Activated T-helper 17 cell treated with anti-CD3 and anti-CD28 coated beads, Interleukin-2, amount 50 U/mL, for 72 hours (primary cell): ENCODE measurements around the gene TATDN3. TPM values are rescaled to one million over a fixed set of nuclear protein-coding genes. Genes with fewer than 3 reads are reported as not detected.

ENCODE experiments used
- ATAC-seq: fragments of 150-1000 bp; cut with Tn5 transposase; replicated peaks from 2 replicates; pipeline ENCODE4 v1.10.0; 2021; ENCODE audit warnings: mild to moderate bottlenecking, moderate library complexity
- H3K27ac Mint-ChIP-seq: one replicate; pipeline ENCODE4 v1.8.0; 2022; ENCODE audit warnings: mixed read lengths
- H3K27me3 Mint-ChIP-seq: one replicate; pipeline ENCODE4 v1.8.0; 2022; ENCODE audit warnings: mixed read lengths
- H3K36me3 Mint-ChIP-seq: one replicate; pipeline ENCODE4 v1.8.0; 2022; ENCODE audit warnings: low read depth, mild to moderate bottlenecking, mixed read lengths
- H3K4me1 Mint-ChIP-seq: one replicate; pipeline ENCODE4 v1.8.0; 2022; ENCODE audit warnings: mixed read lengths
- H3K4me3 Mint-ChIP-seq: one replicate; pipeline ENCODE4 v1.8.0; 2022; ENCODE audit warnings: mild to moderate bottlenecking, mixed read lengths
- H3K9me3 Mint-ChIP-seq: one replicate; pipeline ENCODE4 v1.8.0; 2022; ENCODE audit warnings: mixed read lengths
- total RNA-seq, 2 donors: library from RNA; stranded (reverse); gene quantifications; one replicate each; pipeline ENCODE4 v1.2.3, GENCODE V29; 2022

TATDN3 gene, protein sequence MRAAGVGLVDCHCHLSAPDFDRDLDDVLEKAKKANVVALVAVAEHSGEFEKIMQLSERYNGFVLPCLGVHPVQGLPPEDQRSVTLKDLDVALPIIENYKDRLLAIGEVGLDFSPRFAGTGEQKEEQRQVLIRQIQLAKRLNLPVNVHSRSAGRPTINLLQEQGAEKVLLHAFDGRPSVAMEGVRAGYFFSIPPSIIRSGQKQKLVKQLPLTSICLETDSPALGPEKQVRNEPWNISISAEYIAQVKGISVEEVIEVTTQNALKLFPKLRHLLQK
- 10 to 100 TPM in 1 of 2 donors, 1 to 10 TPM in 1; 9.8 to 15.5 TPM for total RNA-seq

DNA sequence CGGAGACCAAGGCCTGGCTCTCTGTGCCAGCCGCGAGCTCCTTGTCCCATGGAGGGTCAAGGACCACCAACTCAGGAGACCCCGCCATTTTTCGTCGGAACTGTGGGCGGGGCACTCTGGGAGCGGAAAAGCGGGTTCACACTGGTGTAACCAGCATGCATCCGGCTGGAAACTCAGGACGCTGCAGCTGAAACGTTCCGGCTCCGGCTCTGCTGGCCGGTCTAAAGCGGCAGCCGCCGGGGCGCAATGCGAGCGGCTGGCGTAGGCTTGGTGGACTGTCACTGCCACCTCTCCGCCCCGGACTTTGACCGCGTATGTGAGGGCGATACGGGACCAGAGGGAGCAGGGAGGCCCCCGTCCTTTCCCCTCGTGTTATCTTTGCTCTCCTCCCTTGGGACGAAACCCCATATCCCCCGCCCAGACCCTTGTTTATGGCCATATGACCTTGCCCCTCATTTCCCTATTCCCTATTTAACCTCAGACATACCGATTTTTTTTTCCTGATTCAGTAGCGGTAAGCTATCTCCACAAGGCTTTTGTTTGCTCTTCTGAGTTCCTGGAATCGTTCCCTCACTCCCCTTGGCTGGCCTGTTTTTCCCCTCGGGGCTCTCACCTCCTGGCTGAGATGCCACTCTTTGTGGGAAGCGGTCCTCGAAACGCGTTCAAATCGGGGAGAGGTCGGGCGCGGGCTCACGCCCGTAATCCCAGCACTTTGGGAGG, at the start of gene TATDN3, which contains the start of gene NSL1:
Gene TATDN3 (plus strand): TSS at position 219 of the 720 bp plus-strand sequence. CDS start 28 bp downstream, at position 247.
Gene NSL1 (minus strand): TSS at position 102 of the 720 bp plus-strand sequence. CDS start 14 bp downstream, at position 88.
- peak; percentile 91 for ATAC-seq

GRCh38 chr1:212743901-212744475, 47.7 kb upstream of the TATDN3 start:
- H3K27me3 Mint-ChIP-seq: no peaks in the 10 kb centered on the region
- H3K36me3 Mint-ChIP-seq: peaks cover 15% of the 10 kb centered on the region
- H3K4me3 Mint-ChIP-seq: peak overlapping the region; percentile 20
- peaks cover 11% of the 10 kb centered on the region for H3K4me1 Mint-ChIP-seq
- no peak for ATAC-seq
- H3K9me3 Mint-ChIP-seq: no peaks in the 10 kb centered on the region
- H3K27ac Mint-ChIP-seq: no peak overlapping the region

More for the DNA sequence above, at the start of gene TATDN3, which contains the start of gene NSL1:
- Mint-ChIP-seq H3K27ac (peak within 1 kb of the TSS; percentile 98), H3K4me3 (peak within 1 kb of the TSS; percentile 98), H3K4me1 (peaks cover 20% of the 10 kb centered on the region), H3K9me3 (no peaks in the 10 kb centered on the region), H3K36me3 (peaks cover 31% of the 10 kb centered on the region), H3K27me3 (no peaks in the 10 kb centered on the region)

DNA sequence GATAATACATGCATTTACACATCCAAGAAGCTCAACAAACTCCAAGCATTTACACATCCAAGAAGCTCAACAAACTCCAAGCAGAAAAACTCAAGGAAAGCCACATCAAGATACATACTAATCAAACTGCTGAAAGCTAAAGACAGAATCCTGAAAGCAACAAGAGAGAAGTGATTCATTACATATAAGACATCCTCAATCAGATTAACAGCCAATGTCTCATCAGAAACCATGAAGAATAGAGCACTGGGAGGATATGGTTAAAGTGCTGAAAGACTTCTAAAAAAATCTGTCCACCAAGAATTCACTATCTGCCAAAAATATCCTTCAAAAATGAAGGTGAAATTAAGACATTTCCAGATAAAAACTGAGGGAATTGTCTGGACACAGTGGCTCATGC, 46.4 kb upstream of the TATDN3 start:
- Mint-ChIP-seq H3K27ac (no peak overlapping the region), H3K27me3 (no peaks in the 10 kb centered on the region), H3K36me3 (peaks cover 15% of the 10 kb centered on the region), H3K4me3 (no peak overlapping the region), H3K4me1 (peaks cover 17% of the 10 kb centered on the region), H3K9me3 (no peaks in the 10 kb centered on the region)
- ATAC-seq: no peak

- Mint-ChIP-seq H3K4me1 (peaks cover 19% of the 10 kb centered on the region), H3K4me3 (no peak overlapping the region), H3K9me3 (no peaks in the 10 kb centered on the region), H3K27ac (no peak overlapping the region), H3K27me3 (no peaks in the 10 kb centered on the region), H3K36me3 (peaks cover 9% of the 10 kb centered on the region)
- no peak for ATAC-seq
Measured at GRCh38 chr1:212746546-212746945, 45.1 kb upstream of the TATDN3 start.

- H3K36me3 Mint-ChIP-seq: no peaks in the 10 kb centered on the region
- peak overlapping the region; percentile 72 for H3K27ac Mint-ChIP-seq
- ATAC-seq: peak; percentile 66
- H3K4me3 Mint-ChIP-seq: peak overlapping the region; percentile 67
- H3K9me3 Mint-ChIP-seq: no peaks in the 10 kb centered on the region
- peaks cover 28% of the 10 kb centered on the region for H3K4me1 Mint-ChIP-seq
- H3K27me3 Mint-ChIP-seq: no peaks in the 10 kb centered on the region
Measured at GRCh38 chr1:212749821-212750535, 41.7 kb upstream of the TATDN3 start.

DNA sequence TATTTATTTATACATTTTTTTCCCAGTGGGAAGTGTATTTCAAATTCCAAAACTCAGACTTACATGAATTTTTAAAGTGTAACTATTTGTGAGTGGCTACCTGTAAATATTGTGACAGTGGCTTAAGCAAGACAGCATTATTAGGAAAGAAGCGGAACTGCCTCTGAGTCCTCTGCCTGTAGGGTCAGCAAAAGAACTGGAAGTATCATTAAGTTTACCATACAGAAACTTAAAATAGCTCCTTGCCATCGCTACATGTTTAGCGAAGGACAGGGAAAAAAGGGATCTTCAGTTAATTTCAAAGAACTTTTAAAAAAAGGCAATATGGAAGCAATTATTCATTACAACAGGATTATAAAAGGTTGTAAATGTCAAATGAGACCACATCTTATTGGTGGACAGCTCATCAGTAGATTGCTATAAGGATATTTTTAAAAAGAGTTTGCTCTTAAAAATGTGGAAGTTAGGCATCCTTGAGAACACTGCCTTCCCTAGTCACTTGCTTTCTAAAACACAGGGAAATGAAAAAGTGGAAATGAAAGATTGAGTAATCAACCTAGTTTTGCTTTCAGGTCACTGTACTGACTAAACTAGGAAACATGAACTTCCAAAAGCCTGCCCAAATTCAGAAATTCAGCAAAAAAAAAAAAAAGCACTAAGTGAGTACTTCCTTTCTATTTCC, 39.3 kb upstream of the TATDN3 start:
- H3K4me1 Mint-ChIP-seq: peaks cover 23% of the 10 kb centered on the region
- H3K27me3 Mint-ChIP-seq: no peaks in the 10 kb centered on the region
- H3K9me3 Mint-ChIP-seq: no peaks in the 10 kb centered on the region
- H3K36me3 Mint-ChIP-seq: no peaks in the 10 kb centered on the region
- H3K27ac Mint-ChIP-seq: peak overlapping the region; percentile 15
- peak overlapping the region; percentile 57 for H3K4me3 Mint-ChIP-seq
- peak; percentile 72 for ATAC-seq

GRCh38 chr1:212752934-212753497, 38.7 kb upstream of the TATDN3 start:
- peak overlapping the region; percentile 15 for H3K27ac Mint-ChIP-seq
- H3K9me3 Mint-ChIP-seq: no peaks in the 10 kb centered on the region
- no peaks in the 10 kb centered on the region for H3K36me3 Mint-ChIP-seq
- H3K4me3 Mint-ChIP-seq: peak overlapping the region; percentile 57
- ATAC-seq: peak; percentile 58
- H3K4me1 Mint-ChIP-seq: peaks cover 23% of the 10 kb centered on the region
- no peaks in the 10 kb centered on the region for H3K27me3 Mint-ChIP-seq

GRCh38 chr1:212753749-212754148, 37.9 kb upstream of the TATDN3 start:
- no peak for ATAC-seq
- peaks cover 23% of the 10 kb centered on the region for H3K4me1 Mint-ChIP-seq
- no peaks in the 10 kb centered on the region for H3K9me3 Mint-ChIP-seq
- no peaks in the 10 kb centered on the region for H3K27me3 Mint-ChIP-seq
- no peaks in the 10 kb centered on the region for H3K36me3 Mint-ChIP-seq
- peak overlapping the region; percentile 20 for H3K27ac Mint-ChIP-seq
- peak overlapping the region; percentile 57 for H3K4me3 Mint-ChIP-seq

DNA sequence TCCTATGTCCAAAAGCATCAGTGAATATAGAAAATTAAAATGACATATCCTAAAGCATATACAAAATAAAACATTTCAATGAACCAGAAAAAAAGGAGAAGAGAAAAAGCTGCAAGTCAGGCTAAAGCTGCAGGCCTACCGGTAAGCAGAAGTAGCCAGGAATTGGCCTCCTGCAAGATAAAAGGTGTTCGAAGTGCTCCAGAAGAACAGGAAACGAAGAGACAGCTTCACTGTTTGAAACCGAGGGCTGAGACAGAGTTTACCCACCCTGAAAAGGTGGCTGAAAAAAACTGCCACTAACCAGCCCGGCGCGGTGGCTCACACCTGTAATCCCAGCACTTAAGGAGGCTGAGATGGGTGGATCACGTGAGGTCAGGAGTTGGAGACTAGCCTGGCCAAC, 37.5 kb upstream of the TATDN3 start:
- Mint-ChIP-seq H3K27ac (peak overlapping the region; percentile 20), H3K36me3 (no peaks in the 10 kb centered on the region), H3K9me3 (no peaks in the 10 kb centered on the region), H3K4me3 (peak overlapping the region; percentile 57), H3K27me3 (no peaks in the 10 kb centered on the region), H3K4me1 (peaks cover 24% of the 10 kb centered on the region)
- ATAC-seq: no peak

DNA sequence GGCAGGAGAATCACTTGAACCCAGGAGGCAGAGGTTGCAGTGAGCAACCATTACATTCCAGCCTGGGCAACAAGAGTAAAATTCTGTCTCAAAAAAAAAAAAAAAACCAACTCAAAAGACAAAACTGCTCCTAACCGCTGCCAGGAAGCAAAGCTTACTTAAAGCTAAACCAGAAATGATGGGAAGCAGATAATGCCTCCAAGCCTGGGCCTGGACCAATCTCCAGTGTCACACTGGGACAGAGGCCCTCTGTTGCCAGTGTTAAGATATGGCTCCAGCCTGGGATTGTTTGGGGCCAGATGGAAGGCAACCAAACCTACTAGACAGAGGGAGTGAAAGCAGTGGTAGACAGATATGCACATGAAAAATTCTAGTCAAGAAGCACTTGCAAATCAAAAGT, 37.0 kb upstream of the TATDN3 start:
- H3K9me3 Mint-ChIP-seq: no peaks in the 10 kb centered on the region
- no peak for ATAC-seq
- no peaks in the 10 kb centered on the region for H3K27me3 Mint-ChIP-seq
- peak overlapping the region; percentile 57 for H3K4me3 Mint-ChIP-seq
- H3K36me3 Mint-ChIP-seq: no peaks in the 10 kb centered on the region
- peaks cover 27% of the 10 kb centered on the region for H3K4me1 Mint-ChIP-seq
- no peak overlapping the region for H3K27ac Mint-ChIP-seq

GRCh38 chr1:212759683-212760082, 32.0 kb upstream of the TATDN3 start:
- H3K4me1 Mint-ChIP-seq: peaks cover 13% of the 10 kb centered on the region

GRCh38 chr1:212760126-212760823, 31.4 kb upstream of the TATDN3 start:
- H3K4me3 Mint-ChIP-seq: no peak overlapping the region
- peak; percentile 81 for ATAC-seq
- H3K9me3 Mint-ChIP-seq: no peaks in the 10 kb centered on the region
- H3K36me3 Mint-ChIP-seq: peaks cover 29% of the 10 kb centered on the region
- H3K27ac Mint-ChIP-seq: no peak overlapping the region
- no peaks in the 10 kb centered on the region for H3K27me3 Mint-ChIP-seq
- peaks cover 13% of the 10 kb centered on the region for H3K4me1 Mint-ChIP-seq

More at GRCh38 chr1:212759683-212760082, 32.0 kb upstream of the TATDN3 start:
- ATAC-seq: peak; percentile 11
- Mint-ChIP-seq H3K4me3 (no peak overlapping the region), H3K36me3 (peaks cover 23% of the 10 kb centered on the region), H3K27ac (no peak overlapping the region), H3K9me3 (no peaks in the 10 kb centered on the region), H3K27me3 (no peaks in the 10 kb centered on the region)

DNA sequence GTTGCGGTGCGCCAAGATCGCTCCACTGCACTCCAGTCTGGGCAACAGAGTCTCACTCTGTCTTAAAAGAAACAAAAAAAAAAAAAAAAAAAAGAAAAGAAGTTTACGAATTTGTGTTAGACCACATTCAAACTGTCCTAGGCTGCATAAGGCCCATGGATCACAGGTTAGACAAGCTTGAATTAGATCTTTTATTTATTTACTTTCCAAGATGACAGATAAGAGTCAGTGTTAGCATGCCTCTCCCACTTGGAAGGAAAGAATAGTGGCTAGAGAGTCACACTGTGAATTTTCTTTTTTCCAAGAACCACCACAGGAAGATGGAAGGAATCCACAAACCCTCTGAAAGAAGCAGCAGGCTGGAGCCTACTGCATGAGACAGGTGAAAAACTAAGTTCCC, 29.5 kb upstream of the TATDN3 start:
- Mint-ChIP-seq H3K4me3 (no peak overlapping the region), H3K4me1 (peaks cover 20% of the 10 kb centered on the region), H3K27me3 (no peaks in the 10 kb centered on the region), H3K27ac (no peak overlapping the region), H3K9me3 (peaks cover 4% of the 10 kb centered on the region), H3K36me3 (peaks cover 46% of the 10 kb centered on the region)
- no peak for ATAC-seq
